K562 treated with DMSO at 1 percent for 12 hours (cell line): ENCODE results near the gene RCHY1. TPM values are rescaled to one million over a fixed set of nuclear protein-coding genes. Genes with fewer than 3 reads are reported as not detected.

Experiments used
- total RNA-seq: library from RNA; unstranded; fragments of 300-600 nt; gene quantifications from 2 replicates; pipeline ENCODE4 v1.2.3, GENCODE V29; 2022; ENCODE audit not compliant: insufficient read depth

The RCHY1 gene
- 31.3 and 50.7 TPM in 2 replicates for total RNA-seq

DNA sequence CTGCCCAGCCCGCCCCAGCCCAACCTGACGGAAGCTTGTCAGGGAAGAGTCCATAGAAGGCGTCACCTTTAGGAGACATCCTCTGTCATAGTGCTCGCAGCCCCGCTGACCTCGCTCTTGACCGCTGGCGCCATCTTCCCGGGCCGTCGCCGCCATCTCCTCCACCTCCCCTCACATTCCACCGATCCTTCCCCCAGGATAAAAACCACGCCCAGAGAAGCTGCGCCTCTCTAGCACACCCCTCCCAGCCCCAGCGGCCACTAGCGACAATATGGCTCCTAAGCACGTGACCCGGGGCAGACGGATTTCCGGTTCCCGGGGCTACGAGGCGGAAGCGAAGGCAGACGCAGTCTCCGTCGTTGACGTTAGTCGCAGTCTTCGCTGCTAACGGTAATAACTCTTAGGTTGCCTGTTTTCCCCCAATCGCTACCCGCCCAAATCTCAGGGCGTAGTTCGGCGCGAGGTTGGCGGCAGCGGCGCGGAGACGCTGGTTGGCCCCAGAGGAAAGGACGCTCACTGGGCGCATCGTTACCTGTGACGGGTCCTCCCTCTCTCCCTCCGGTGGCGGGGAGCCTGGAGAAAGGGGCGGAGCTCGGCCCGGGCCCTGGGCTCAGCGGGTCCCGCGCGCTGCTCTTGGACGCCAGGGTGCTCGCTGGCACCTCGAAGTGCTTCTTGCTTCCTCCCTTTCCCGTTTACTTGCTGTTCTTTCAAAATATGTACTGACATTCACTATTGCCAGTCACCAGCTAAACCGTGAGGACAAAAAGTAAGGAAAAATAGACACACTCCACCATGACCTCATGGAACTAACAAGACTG, at the start of gene RCHY1, which contains the start of gene THAP6:
RCHY1 (minus strand) TSS at position 273 of the 818 bp plus-strand sequence; CDS start at position 156, 117 bp downstream.
THAP6 (plus strand) TSS at position 343 of the 818 bp plus-strand sequence. CDS start 980 bp downstream, outside the sequence.

DNA sequence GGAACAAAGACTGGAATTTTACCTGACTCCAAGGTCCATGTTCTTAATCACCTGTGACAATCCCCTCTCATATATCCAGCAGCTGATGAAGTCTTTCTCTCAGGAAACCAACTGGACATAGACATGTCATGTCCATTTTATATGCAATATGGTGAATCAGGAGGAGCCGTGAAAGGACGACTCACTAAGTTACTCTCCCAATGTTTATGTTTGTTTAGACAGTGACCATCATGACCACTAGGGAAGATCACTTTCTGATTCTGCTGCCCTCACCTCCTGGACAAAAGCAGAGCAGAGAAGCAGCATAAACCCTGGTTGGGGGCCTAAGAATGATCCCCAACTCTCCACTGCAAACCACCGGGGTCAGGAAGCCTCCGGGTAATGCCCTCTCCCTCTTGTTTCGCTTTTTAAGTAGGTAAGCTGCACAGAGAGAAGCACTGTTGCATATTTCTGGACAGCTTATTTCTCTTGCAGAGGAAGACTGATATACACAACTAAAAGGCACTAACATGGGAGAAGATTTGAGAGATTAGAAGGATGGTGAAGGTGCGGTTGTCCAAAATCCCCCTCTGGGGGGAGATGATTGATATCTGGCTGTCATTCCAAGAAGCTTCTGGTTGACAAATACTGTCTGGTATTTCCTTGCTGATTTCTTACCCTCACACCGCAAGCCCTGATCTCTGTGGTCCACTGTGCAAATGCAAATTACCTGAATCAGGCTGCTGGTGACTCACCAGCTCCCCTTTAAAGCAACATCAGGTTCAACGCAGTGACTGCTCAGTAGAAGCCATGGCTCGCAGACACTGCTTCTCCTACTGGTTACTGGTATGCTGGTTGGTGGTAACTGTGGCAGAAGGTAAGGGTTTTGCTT, 41.3 kb upstream of the RCHY1 start, which contains the start of gene ODAPH:
ODAPH (plus strand) TSS at position 773 of the 871 bp plus-strand sequence; CDS start at position 790, 17 bp downstream.

Other genes with a start within 250 kb of the RCHY1 start
- 2.4 and 11.2 TPM in 2 replicates for gene THAP6, start 70 bp upstream of the RCHY1 start, total RNA-seq
- gene ODAPH, start 41.7 kb upstream of the RCHY1 start, total RNA-seq = not detected in 2 replicates
- gene CDKL2, start 116.1 kb upstream of the RCHY1 start, total RNA-seq = not detected in 2 replicates
- gene G3BP2, start 159.0 kb upstream of the RCHY1 start, total RNA-seq = 26.0 and 91.5 TPM in 2 replicates
- 26.0 and 82.4 TPM in 2 replicates for gene USO1, start 210.2 kb upstream of the RCHY1 start, total RNA-seq